ENCODE results near the gene RAD51AP2.

DNA sequence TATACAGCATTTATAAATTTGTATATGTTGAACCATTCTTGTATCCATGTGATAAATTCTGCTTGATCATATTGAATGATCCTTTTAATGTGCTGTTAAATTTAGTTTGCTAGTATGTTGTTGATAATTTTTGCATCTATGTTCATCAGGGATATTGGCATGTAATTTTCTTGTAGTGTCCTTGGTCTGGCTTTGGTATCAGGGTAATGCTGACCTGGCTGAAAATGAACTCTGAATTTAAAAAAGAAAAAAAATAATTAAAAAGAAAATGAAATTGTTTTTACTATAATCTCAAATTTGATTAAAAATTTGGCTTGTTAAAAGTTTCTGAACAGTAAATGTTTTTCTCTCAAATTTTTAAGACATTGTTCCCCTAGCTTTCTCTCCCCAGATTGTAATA, 46.3 kb downstream of the RAD51AP2 start:
- TF ChIP-seq MEF2A (IDR thresholded peaks at IDR 0.05; ENCODE audit: insufficient read depth, low read depth, low read length) (no peak), CHD1 (IDR thresholded peaks at IDR 0.05; ENCODE audit: low read depth, low read length) (no peak), ZNF274 (IDR thresholded peaks at IDR 0.05; ENCODE audit: insufficient read depth, insufficient read length) (no peak), POLR2A (IDR thresholded peaks at IDR 0.05; ENCODE audit: low read depth, low read length) (no peak), TAF1 (IDR thresholded peaks at IDR 0.05; ENCODE audit: borderline replicate concordance, low read depth, low read length) (no peak), ESRRA (IDR thresholded peaks at IDR 0.05; ENCODE audit: low read length) (no peak), MYB (IDR thresholded peaks at IDR 0.05; ENCODE audit: borderline replicate concordance, low read depth, low read length) (no peak), GATAD2B (conservative IDR thresholded peaks at IDR 0.05; ENCODE audit: low read depth) (no peak), NFYB (IDR thresholded peaks at IDR 0.05; ENCODE audit: insufficient read depth, low read depth, low read length) (no peak)
- TF ChIP-seq, protein P1, sequence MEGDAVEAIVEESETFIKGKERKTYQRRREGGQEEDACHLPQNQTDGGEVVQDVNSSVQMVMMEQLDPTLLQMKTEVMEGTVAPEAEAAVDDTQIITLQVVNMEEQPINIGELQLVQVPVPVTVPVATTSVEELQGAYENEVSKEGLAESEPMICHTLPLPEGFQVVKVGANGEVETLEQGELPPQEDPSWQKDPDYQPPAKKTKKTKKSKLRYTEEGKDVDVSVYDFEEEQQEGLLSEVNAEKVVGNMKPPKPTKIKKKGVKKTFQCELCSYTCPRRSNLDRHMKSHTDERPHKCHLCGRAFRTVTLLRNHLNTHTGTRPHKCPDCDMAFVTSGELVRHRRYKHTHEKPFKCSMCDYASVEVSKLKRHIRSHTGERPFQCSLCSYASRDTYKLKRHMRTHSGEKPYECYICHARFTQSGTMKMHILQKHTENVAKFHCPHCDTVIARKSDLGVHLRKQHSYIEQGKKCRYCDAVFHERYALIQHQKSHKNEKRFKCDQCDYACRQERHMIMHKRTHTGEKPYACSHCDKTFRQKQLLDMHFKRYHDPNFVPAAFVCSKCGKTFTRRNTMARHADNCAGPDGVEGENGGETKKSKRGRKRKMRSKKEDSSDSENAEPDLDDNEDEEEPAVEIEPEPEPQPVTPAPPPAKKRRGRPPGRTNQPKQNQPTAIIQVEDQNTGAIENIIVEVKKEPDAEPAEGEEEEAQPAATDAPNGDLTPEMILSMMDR (IDR thresholded peaks at IDR 0.05 in 2 of 3, conservative IDR thresholded peaks at IDR 0.05 in 1 of 3; ENCODE audit: control insufficient read depth in 2 of 3, extremely low read depth in 1 of 3, insufficient read depth in 1 of 3, low read depth in 3 of 3, low read length in 3 of 3) = no peak
